Dermis microvascular lymphatic vessel endothelial cell (primary cell): ENCODE measurements around the gene NLRP7. TPM values are rescaled to one million over a fixed set of nuclear protein-coding genes. Genes with fewer than 3 reads are reported as not detected.
"Not testable (repeated sequence)": the region's sequence is repeated elsewhere in the genome, so short reads cannot be mapped to it uniquely, and the experiment has no call there.

Source experiments
- DNase-seq, 2 donors: peaks; one replicate each; pipeline versions ENCODE4 v3.0.0 to v3.0.0-alpha.2; 2010; ENCODE audit warnings: low read depth in 2 of 2
- total RNA-seq: library from RNA; depleted of rRNA; stranded (reverse); fragments of >200 nt; gene quantifications from 2 replicates; pipeline ENCODE4 v1.2.1, GENCODE V29; 2014

Gene NLRP7
- total RNA-seq, 1 donor from 2014 or later = not detected

- DNase-seq = not testable (repeated sequence)
Observed at GRCh38 chr19:54919646-54920563, 27.4 kb downstream of the NLRP7 start.

GRCh38 chr19:54918499-54918898 lies 28.8 kb downstream of the NLRP7 start:
- DNase-seq = no peak

DNA sequence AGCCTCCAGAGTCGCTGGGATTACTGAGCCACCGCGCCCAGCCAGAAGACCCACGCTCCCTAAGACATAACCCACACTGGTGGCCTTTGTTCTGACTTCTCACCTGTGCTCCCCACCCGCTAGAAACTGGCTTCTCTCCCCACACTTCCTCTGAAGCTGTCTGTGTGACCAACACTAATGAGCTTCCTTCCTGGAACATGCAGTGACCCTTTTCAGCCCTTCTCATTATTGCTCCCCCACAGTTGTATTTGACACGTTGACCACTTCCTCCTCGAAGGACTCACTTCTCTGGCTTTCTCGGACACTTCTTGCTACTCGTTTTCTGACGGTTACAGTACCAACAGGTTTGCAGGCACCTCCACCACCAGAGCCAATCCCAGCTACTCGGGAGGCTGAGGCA lies 30.5 kb downstream of the NLRP7 start:
- DNase-seq = no peak

- not testable (repeated sequence) for DNase-seq
Observed at GRCh38 chr19:54907899-54908298, 39.4 kb downstream of the NLRP7 start.

GRCh38 chr19:54906819-54907218 lies 40.5 kb downstream of the NLRP7 start:
- DNase-seq = no peak

- no peak for DNase-seq
Observed at GRCh38 chr19:54905803-54906511, 41.4 kb downstream of the NLRP7 start, which contains the start of gene NCR1. Gene NCR1, plus strand, starts transcription at chr19:54906148. Its CDS starts 40 bp downstream, at chr19:54906188.

DNA sequence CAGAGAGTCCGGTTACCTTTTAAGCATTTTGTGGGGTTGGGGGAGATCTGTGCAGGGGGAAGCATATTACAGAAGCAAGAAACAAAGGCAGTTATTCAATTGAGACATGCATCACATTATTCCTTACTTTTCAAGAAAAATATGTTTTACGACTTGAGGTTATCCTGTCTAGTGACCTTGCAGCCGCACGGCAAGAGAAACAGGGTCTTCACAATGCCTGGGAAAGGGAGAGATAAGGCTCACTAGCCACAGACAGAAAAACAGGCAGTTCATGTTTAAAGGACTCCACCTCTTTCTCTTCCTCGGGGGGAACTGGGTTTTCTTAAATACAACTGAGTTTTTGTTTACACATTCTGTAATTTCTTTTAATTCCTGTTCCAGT lies 41.9 kb downstream of the NLRP7 start:
- DNase-seq = peak in 1 of 2 donors; percentile 7

- not testable (repeated sequence) for DNase-seq
Observed at GRCh38 chr19:54904261-54904660, 43.1 kb downstream of the NLRP7 start.

DNA sequence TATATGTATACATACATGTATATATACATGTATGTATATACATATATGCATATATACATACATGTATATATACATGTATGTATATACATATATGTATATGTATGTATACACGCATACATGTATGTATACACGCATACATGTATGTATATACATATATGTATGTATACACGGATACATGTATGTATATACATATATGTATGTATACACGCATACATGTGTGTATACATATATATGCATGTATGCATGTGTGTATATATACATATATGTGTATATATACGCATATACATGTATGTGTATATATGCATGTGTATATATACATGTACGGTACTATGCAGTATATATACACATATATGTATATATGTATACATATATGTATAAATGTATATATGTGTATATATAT lies 44.0 kb downstream of the NLRP7 start:
- no peak for DNase-seq

DNA sequence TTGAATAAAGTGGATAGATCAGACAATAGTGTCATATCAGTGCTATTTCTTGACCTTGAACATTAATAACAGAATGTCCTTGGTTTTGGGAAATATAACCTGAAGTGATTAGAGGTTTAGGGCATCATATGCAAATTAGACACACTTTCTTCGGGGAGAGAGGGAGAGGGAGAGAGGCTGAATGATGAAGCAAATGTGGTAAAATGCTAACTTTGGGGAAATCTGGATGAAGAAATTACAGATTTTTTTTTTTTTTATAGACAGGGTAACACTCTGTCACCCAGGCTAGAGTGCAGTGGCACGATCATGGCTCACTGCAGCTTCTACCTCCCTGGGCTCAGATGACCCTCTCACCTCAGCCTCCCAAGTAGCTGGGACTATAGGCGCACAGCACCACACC lies 45.3 kb downstream of the NLRP7 start:
- DNase-seq = no peak

GRCh38 chr19:54901153-54901552 lies 46.2 kb downstream of the NLRP7 start:
- DNase-seq = not testable (repeated sequence)

DNA sequence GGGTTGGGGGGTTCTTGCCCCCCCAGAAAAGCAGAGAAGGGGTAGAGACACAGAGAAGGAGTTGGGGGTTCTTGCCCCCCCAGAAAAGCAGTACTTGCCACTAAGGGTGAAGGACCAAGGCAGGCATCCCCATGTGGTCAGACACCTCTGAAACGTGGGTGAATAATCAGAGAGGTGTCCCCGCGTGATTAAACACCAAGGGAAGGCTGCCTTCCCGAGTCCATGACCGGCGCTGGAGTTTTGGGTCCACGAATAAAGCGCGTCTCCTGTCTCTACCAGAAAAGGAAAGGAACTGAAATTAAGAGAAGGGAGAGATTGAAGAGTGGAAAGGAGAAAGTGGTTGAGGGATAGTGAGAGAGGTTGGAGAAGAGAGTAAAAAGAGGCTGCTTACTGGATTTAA lies 47.7 kb downstream of the NLRP7 start:
- not testable (repeated sequence) for DNase-seq

- DNase-seq = not testable (repeated sequence)
Observed at GRCh38 chr19:54898685-54899084, 48.6 kb downstream of the NLRP7 start.

- DNase-seq = no peak
Observed at GRCh38 chr19:54896036-54896435, 51.3 kb downstream of the NLRP7 start.

DNA sequence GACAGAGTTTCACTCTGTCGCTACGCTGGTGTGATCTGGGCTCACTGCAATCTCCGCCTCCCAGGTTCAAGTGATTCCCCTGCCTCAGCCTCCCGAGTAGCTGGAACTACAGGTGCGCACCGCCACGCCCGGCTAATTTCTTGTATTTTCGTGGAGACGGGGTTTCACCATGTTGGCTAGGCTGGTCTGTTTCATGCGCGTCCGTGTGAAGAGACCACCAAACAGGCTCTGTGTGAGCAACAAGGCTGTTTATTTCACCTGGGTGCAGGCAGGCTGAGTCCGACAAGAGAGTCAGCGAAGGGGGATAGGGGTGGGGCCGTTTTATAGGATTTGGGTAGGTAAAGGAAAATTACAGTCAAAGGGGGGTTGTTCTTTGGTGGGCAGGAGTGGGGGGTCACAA lies 53.2 kb downstream of the NLRP7 start:
- not testable (repeated sequence) for DNase-seq

DNA sequence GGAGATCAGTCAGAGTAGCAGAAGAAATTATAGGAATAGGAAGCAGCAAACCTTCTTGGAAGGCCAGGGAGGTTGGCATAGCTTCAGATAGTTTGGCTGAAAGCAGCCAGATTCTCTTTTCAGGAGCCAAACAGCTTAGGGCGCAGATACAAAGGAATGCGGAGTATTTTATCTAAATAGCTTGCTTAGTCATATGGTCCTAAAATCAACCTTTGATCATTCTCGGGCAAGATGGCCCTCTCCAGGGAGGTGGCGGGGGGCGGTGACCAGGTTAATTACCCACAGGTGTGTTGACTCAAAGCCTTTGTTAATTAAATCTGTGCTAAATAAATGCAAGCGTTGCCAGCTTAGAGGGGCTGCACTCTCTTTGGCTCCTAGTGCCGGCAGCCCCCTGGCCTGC lies 53.9 kb downstream of the NLRP7 start:
- no peak for DNase-seq

GRCh38 chr19:54889566-54889965 lies 57.8 kb downstream of the NLRP7 start:
- DNase-seq = no peak

- DNase-seq = no peak
Observed at GRCh38 chr19:54888239-54888638, 59.1 kb downstream of the NLRP7 start.

DNA sequence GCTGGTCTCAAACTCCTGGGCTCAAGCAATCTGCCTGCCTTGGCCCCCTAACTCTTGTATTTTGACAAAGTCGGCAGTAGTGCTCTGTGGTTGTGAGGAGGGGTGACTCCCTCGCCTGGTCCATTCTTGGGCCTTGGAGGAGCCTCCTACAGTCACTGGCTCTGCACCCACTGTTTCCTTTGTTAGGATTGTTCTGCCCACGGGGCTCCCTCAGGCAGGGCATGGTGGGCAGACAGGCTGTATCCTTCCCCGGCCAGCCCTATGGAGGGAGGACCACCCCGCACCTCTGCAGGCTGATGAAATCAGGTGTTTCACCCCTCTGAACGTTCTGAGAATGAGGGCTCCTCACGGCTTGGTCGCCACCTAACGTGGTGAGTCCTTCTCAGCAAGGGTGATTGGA lies 64.1 kb downstream of the NLRP7 start:
- DNase-seq = no peak

GRCh38 chr19:54882758-54883157 lies 64.6 kb downstream of the NLRP7 start:
- no peak for DNase-seq

- no peak for DNase-seq
Observed at GRCh38 chr19:54881884-54882283, 65.4 kb downstream of the NLRP7 start.

DNA sequence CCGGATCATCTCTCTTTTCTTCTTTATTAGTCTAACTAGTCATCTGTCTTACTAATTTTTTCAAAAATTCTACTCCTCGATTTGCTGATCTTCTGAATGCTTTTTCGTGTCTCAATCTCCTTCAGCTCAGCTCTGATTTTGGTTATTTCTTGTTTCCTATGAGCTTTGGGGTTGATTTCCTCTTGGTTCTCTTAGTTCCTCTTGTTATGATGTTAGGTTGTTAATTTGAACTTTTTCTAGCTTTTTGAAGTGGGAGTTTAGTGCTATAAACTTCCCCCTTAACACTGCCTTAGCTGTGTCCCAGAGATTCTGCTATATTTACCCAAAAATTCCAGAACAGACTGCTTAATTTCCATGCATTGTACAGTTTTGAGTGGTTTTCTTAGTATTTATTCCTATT lies 69.9 kb downstream of the NLRP7 start:
- no peak for DNase-seq

DNA sequence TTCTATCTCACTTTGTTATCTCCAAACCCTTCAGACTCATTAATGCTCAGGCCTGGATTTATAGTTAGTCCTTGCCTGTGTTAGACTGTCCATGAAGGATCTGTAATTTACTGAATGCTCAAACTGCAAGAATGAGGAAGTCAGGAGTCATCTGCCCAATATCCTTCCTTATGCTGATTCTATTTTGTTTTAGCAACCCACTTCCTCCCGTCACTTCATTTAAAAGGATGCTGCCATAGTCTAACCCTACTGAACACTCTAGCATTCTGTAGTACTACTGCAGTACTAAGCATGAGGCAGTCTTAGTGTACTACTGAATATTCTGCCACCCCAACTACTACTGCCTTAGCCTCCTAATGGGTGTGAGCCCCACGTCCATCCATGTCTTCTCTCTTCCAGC lies 71.8 kb downstream of the NLRP7 start:
- DNase-seq = no peak
